Middle frontal gyrus (tissue), 1 donor: ENCODE results near the gene SFN.
A peak's percentile ranks its signal among the peaks of the same experiment; 100 is the strongest.
"Not testable (repeated sequence)": the region's sequence is repeated elsewhere in the genome, so short reads cannot be mapped to it uniquely, and the experiment has no call there.

ENCODE experiments used
- DNase-seq: peaks from one replicate; pipeline ENCODE4 v3.0.0-alpha.2; 2015; ENCODE audit warnings: low spot score; ENCODE audit errors: extremely low spot score

Gene SFN

GRCh38 chr1:26864610-26865480 lies 1.9 kb downstream of the SFN start:
- DNase-seq, result peak; percentile 95

GRCh38 chr1:26873097-26873496 lies 10.1 kb downstream of the SFN start:
- DNase-seq, result not testable (repeated sequence)

- no peak for DNase-seq
Measured at GRCh38 chr1:26874896-26875295, 11.9 kb downstream of the SFN start.

DNA sequence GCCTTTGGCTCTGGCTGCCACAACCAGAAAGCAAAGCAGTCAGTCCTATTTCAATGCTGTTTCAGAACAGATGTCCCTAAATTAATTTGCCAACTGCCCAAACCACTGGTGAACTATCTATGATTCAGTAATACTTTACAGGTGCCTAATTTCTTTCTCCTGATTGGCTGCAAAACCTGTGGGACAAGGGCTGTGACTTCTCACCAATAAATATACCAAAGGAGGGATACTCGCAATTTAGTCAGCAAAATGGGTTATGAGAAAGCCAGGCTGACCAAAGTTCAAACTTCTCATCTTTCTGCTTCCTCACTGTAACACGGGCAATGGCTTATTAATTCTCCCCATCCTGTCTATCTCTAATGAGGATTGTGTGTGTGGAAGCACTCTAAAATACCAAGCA lies 14.4 kb downstream of the SFN start:
- no peak for DNase-seq

DNA sequence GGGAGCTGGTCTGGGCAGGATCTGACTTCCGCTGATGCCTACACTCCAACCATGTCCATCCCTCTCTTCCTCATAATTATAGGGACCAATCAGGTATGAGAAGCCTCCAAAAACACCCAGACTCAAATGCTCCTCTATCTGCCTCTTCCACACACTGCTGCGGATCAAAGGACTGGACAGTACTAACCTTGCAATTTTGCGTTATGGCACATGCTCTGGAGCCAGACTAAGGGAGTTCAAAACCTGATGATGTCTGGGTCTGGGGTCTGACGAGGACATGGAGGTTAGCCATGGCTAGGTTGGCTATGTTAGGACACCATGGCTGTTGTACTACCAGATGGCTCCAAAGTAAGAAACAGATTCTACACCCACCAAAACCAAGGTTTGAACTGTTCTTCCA lies 16.8 kb downstream of the SFN start:
- DNase-seq, result no peak

GRCh38 chr1:26881611-26882010 lies 18.7 kb downstream of the SFN start:
- DNase-seq, result not testable (repeated sequence)

- no peak for DNase-seq
Measured at GRCh38 chr1:26882696-26883463, 19.9 kb downstream of the SFN start.

- DNase-seq, result no peak
Measured at GRCh38 chr1:26887125-26887524, 24.2 kb downstream of the SFN start.

DNA sequence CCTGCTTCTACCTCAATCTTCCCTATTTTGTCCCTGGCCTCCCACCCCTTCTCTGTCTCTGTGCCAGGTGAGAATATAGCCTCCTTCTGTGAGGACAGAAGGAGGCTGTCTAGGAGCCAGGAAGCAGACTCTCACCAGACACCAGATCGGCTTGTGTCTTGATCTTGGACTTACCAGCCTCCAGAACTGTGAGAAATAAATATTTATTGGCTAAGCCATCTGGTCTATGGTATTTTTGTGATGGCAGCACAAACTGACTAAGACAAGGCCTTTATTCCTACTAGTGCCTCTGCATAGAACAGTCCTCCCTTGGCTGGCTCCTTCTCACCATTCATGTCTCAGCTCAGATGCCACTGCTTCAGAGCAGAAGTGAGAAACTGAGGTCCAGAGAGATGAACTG lies 25.3 kb downstream of the SFN start:
- DNase-seq, result no peak

DNA sequence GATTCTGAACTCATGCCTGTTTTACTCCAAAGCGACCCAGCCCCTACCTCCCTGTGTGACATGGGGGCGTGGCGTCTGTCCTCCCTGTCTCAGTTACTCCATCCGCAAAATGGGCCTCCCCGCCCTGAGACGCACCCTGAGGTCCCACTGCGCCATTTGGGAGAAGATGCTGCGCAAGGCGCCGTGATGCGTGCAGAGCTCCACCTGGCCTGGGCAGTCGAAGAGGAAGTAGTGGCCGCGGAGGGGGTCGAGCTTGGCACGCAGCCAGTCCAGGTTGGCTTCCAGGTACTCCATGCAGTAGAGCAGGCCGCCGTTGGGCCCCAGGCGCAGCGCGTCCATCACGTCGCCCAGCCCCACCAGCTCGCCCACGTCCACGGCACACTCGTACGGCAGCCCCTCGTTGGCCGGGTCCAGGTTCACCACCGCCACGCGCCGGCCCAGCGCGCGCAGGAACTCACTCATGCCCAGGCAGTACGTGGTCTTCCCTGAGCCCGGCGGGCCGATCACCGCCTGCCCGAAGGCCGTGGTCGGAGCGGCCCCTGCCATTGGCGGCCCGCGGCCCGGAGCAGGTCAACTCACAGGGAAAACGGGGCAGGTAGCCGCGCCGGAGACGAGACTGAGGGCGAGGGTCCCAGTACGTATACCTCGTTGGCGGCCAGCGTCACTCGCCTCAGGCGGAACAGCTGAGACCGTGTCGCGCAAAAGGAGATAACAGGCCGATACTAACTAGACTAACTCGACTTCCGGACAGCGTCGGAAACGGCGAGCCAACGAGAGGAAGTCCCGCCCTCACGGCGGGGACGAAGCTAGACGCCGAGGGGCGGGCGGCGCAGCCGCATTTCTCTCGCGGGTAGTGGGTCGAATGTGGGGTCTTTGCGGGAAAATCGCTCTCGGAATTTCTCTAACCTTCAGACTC lies 26.9 kb downstream of the SFN start, which contains the start of gene GPN2:
Gene GPN2 (minus strand): TSS at position 733 of the 916 bp plus-strand sequence. CDS start 187 bp downstream, at position 546.
- DNase-seq, result peak; percentile 83

- no peak for DNase-seq
Measured at GRCh38 chr1:26890467-26890796, 27.5 kb downstream of the SFN start.

DNA sequence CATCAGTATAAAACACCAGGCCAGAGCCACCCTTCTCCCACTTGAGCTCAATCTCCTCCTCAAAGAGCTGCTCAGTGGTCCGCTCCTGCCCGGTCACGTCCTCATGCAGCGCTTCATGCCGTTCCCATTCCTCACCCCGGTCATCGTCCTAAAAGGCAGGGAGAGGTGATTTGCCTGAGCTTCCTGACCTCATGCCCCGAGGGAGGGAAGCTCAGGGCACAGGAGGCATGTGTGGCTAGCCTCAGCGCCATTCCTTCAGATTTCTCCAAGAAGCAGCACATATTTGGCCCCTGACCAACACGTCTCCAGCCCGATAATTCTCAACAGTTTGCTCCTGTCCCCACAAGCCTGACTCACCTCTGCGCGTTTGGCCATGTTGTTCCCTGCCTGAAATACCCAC lies 31.3 kb downstream of the SFN start:
- no peak for DNase-seq

- no peak for DNase-seq
Measured at GRCh38 chr1:26897351-26897750, 34.4 kb downstream of the SFN start.

DNA sequence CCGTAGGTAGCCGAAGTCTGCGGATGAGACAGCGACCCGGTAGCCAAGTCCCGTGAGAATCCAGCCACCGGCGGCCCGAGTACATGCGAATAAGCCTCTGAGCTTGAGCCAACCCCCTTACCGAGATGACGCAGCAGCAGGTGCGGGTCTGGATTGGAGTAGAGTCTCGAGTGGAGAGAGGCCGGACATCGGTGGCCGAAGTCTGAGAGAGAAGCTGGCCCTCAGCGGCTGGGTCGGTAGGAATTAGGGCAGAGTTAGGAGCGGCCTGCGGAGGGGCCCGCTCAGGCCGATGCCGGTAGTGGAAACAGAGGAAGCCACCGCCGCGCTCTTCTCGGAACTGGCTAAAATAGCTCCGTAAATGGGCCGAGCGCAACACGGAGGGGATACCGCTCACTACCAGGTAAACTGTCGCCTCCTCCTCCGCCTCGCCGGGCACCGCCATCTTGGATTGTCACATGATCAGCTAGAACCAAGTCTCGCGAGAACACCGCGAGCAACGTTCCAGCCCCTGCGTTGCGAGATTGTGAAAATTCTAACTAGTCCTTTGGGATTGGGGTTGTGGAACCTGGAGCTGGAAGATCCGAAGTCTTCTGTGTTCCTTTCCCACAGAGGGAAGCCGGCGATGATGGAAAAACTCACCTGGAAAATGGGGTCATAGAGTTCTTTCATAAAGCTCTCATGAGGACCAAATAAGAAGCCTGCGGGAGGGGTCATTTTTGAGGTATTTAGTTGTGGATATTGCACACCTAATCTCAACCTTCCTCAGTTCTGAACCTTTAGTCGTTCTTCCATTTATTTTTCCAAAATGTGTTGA lies 37.3 kb downstream of the SFN start, which contains the start of gene GPATCH3:
Gene GPATCH3 (minus strand): TSS at position 467 of the 814 bp plus-strand sequence. CDS start 25 bp downstream, at position 442.
- peak; percentile 90 for DNase-seq

GRCh38 chr1:26900815-26901511 lies 38.0 kb downstream of the SFN start:
- DNase-seq, result no peak

- no peak for DNase-seq
Measured at GRCh38 chr1:26907071-26907917, 44.3 kb downstream of the SFN start.

DNA sequence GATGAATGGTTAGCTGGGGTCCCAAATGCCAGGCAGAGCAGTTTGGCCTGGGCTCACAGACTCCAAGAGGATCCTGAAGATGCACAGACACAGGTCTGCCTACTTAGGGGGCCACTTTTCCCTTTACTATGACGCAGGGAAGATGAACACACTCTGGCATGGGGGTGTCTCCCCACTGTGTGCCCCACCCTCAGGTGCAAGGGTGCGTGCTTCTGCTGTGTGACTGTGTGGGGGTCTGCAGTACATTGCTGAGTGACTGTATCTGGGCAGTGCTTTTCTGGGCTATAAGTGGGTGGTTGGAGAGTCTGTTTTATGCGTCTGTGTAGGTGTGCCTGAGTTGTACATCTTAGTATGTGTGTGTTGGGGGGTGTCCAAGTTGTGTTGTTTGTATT lies 47.0 kb downstream of the SFN start:
- DNase-seq, result no peak

- no peak for DNase-seq
Measured at GRCh38 chr1:26910343-26911160, 47.6 kb downstream of the SFN start.
